ENCODE measurements around the gene HS6ST3.

HS6ST3 gene

GRCh38 chr13:96165840-96166239 is 75.9 kb downstream of the HS6ST3 start:
- Histone ChIP-seq H3K4me3 (ENCODE audit: low read depth, low read length, poor library complexity, severe bottlenecking) (no peak overlapping the region), H3K9me3 (ENCODE audit: low read length) (no peaks in the 10 kb centered on the region), H3K27me3 (ENCODE audit: insufficient read depth, low read length) (no peaks in the 10 kb centered on the region), H3K79me2 (ENCODE audit: insufficient read depth, low read length) (no peaks in the 10 kb centered on the region), H2AFZ (ENCODE audit: low read length) (no peak overlapping the region), H3K9ac (ENCODE audit: low read length) (no peak overlapping the region), H3K4me2 (ENCODE audit: low read length) (no peak overlapping the region), H3K36me3 (ENCODE audit: insufficient read depth, low read length) (no peaks in the 10 kb centered on the region), H3K9me2 (ENCODE audit: low read depth, low read length) (no peaks in the 10 kb centered on the region), H3F3A (ENCODE audit: insufficient read depth, low read length) (no peaks in the 10 kb centered on the region), H3K27ac (ENCODE audit: low read depth, low read length, poor library complexity, severe bottlenecking) (no peak overlapping the region), H4K20me1 (ENCODE audit: insufficient read depth, low read length) (no peaks in the 10 kb centered on the region), H3K4me1 (ENCODE audit: insufficient read depth, low read length, severe bottlenecking) (no peaks in the 10 kb centered on the region)
- TF ChIP-seq CTCF (IDR thresholded peaks at IDR 0.05; ENCODE audit: low read length) (no peak), EZH2 (IDR thresholded peaks at IDR 0.05; ENCODE audit: borderline replicate concordance, low read length) (no peak)

- no peaks in the 10 kb centered on the region for H3K27me3 ChIP-seq (ENCODE audit: insufficient read depth, low read length)
- H3K4me3 ChIP-seq (ENCODE audit: low read depth, low read length, poor library complexity, severe bottlenecking): no peak overlapping the region
- no peak overlapping the region for H3K27ac ChIP-seq (ENCODE audit: low read depth, low read length, poor library complexity, severe bottlenecking)
- no peaks in the 10 kb centered on the region for H3K4me1 ChIP-seq (ENCODE audit: insufficient read depth, low read length, severe bottlenecking)
- H3K9ac ChIP-seq (ENCODE audit: low read length): no peak overlapping the region
- TF ChIP-seq EZH2 (IDR thresholded peaks at IDR 0.05; ENCODE audit: borderline replicate concordance, low read length) (no peak), CTCF (IDR thresholded peaks at IDR 0.05; ENCODE audit: low read length) (no peak)
- no peaks in the 10 kb centered on the region for H3F3A ChIP-seq (ENCODE audit: insufficient read depth, low read length)
- H2AFZ ChIP-seq (ENCODE audit: low read length): no peak overlapping the region
- H4K20me1 ChIP-seq (ENCODE audit: insufficient read depth, low read length): no peaks in the 10 kb centered on the region
- no peak overlapping the region for H3K4me2 ChIP-seq (ENCODE audit: low read length)
- no peaks in the 10 kb centered on the region for H3K9me3 ChIP-seq (ENCODE audit: low read length)
- H3K79me2 ChIP-seq (ENCODE audit: insufficient read depth, low read length): no peaks in the 10 kb centered on the region
- no peaks in the 10 kb centered on the region for H3K9me2 ChIP-seq (ENCODE audit: low read depth, low read length)
- H3K36me3 ChIP-seq (ENCODE audit: insufficient read depth, low read length): no peaks in the 10 kb centered on the region
Observed at GRCh38 chr13:96172066-96172465, 82.2 kb downstream of the HS6ST3 start.

- no peaks in the 10 kb centered on the region for H3K36me3 ChIP-seq (ENCODE audit: insufficient read depth, low read length)
- no peak overlapping the region for H3K27ac ChIP-seq (ENCODE audit: low read depth, low read length, poor library complexity, severe bottlenecking)
- no peaks in the 10 kb centered on the region for H3F3A ChIP-seq (ENCODE audit: insufficient read depth, low read length)
- H3K9ac ChIP-seq (ENCODE audit: low read length): no peak overlapping the region
- no peaks in the 10 kb centered on the region for H3K4me1 ChIP-seq (ENCODE audit: insufficient read depth, low read length, severe bottlenecking)
- H4K20me1 ChIP-seq (ENCODE audit: insufficient read depth, low read length): no peaks in the 10 kb centered on the region
- H3K4me2 ChIP-seq (ENCODE audit: low read length): no peak overlapping the region
- H3K9me2 ChIP-seq (ENCODE audit: low read depth, low read length): no peaks in the 10 kb centered on the region
- H3K9me3 ChIP-seq (ENCODE audit: low read length): no peaks in the 10 kb centered on the region
- H3K27me3 ChIP-seq (ENCODE audit: insufficient read depth, low read length): no peaks in the 10 kb centered on the region
- TF ChIP-seq CTCF (IDR thresholded peaks at IDR 0.05; ENCODE audit: low read length) (no peak), EZH2 (IDR thresholded peaks at IDR 0.05; ENCODE audit: borderline replicate concordance, low read length) (no peak)
- no peak overlapping the region for H3K4me3 ChIP-seq (ENCODE audit: low read depth, low read length, poor library complexity, severe bottlenecking)
- H2AFZ ChIP-seq (ENCODE audit: low read length): no peak overlapping the region
- no peaks in the 10 kb centered on the region for H3K79me2 ChIP-seq (ENCODE audit: insufficient read depth, low read length)
Observed at GRCh38 chr13:96178759-96179158, 88.9 kb downstream of the HS6ST3 start.

Measured in OCI-LY1 (cell line).